ENCODE measurements around the gene RUNDC1. TPM values are rescaled to one million over a fixed set of nuclear protein-coding genes. Genes with fewer than 3 reads are reported as not detected.

Gene RUNDC1
- 8.7 and 12.2 TPM in 2 replicates for total RNA-seq

DNA sequence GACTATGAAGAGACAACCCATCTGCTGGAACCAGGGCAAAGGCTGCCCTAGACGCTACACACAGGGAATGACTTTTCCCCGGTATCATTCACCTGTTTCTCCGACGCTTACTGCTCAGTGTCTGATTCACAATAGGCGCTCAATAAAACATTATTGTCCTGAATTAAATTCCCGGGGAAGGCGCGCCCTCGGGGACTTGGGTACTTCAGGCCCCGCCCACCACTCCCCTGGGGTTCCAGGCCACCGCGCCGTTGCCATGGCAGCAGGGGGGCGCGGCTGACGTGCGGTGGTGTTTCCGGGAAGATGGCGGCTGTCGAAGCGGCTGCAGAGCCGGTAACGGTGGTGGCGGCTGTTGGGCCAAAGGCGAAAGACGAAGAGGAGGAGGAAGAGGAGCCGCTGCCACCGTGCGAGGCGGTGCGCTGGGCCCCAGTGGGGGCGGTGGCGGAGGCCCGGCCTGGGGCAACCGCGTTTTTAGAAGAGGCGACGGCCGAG, at the start of gene RUNDC1:
Gene RUNDC1, plus strand, starts transcription at position 292 of the 492 bp plus-strand sequence. Its CDS starts 12 bp downstream, at position 304.

DNA sequence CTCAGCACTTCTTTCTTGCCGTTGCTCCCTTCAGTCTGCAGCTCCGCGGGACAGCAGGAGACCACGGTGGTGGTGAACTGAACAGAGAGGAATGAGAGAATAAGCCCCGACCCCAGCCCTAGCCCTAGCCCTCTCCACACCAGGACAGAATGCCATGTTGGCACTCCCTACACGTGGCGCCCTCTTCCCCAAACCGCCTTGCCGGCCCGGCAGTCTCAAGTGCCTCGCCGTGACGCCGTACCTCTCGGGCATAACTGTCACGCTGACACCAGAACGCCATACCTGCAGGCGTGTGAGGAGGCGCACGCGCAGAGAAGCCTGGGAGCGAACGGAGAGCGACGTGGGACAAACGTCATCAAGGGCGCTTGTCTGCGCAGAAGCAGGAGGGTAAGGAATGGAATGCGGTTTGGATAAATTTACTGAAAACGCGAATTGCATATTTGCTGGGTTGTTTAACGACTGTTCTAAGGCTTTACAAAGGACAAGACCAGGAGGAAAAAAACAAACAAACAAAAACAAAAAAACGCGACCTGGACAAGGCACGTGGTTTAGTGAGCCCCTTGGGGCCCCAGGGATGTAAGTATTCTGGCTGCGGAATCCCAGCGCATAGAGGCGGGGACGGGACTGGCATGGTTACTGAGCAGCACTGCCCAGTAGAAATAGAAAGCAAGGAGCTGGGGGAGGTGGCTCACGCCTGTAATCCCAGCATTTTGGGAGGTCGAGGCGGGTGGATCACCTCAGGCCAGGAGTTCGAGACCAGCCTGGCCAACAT, 16.0 kb upstream of the RUNDC1 start, which contains the start of gene AARSD1:
Gene AARSD1, minus strand, starts transcription at position 294 of the 772 bp plus-strand sequence. Its CDS starts 14 bp downstream, at position 280.

DNA sequence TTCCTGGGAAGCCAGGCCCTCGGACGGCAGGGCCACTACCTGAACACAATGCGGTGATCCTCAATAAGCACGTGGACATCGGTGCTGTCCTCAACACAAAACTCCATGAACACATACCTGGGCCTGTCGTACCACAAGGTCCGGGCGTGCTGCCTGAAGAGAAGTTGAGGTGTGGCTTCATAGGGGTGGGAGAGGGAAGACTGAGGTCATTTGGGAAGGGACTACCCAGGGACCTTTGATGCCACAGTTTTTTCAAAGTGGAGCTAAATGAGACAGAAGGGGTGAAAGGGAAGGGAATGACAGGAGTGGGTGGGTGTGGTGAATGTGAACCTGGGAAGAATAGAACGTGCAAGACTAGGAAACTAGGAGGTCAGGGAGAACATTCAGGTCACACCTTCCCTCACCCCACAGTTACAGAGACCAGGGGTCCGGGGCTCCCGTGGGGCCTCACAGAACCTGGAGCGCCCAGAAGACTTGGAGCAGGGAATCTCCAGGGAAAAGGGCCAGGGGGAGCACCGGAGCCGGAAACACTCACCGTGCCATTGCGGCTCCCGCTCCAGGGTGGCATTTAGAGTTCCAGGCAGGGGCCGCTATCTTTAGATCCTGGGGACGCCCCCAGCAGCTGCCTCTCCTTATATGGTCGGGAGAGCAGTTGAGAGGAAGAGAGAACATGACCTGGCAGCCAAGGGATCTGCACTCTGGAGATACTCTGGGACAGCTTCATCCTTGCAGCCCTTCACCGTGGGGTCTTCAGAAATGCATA, 673 bp upstream of the RUNDC1 start, which contains the start of gene PTGES3L:
Gene PTGES3L, minus strand, starts transcription at position 570 of the 763 bp plus-strand sequence. Its CDS starts 27 bp downstream, at position 543.

DNA sequence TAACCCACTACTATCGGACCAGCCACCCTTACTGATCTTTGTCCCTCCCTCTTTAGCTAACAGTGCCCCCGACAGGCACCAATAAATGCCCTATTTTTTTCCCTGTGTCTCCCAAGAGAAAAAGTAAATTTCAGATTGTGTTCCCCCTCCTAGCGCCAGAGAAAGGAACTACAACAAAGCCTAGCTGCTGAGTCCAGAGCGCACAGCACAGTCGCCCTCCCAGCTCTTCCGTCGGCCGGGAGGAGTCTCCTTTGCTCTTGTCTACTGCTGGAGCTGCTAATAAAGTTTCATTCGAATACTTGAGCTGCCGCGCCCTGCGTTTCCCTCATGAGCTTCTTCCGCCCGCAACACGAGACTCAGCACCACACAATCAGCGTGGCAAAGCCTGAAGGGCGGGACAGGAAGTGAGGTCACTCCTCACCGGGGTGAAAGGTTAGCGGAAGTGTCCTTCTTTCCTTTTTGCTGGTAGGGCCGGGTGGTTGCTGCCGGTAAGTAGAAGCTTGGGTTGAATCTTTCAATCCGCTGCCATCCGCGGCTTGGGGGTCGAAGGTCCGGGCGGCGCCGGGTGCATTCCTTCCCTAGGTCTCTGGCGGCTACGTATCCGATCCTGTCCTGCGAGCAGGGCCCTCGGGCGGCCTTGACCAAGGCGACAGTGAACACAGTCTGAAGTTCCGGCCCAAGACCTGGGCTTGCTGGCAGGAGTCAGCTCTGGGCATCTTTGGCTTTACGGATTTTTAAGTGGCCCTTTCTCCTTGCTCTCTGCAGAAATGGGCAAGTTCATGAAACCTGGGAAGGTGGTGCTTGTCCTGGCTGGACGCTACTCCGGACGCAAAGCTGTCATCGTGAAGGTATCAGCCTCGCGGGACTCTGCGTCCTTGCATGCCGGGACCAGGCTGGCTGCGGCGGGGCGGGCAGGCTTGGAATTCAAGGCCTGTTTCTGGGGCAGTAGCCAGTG, 17.9 kb downstream of the RUNDC1 start, which contains the start of gene RPL27:
Gene RPL27, plus strand, starts transcription at position 436 of the 955 bp plus-strand sequence. Its CDS starts 332 bp downstream, at position 768.

DNA sequence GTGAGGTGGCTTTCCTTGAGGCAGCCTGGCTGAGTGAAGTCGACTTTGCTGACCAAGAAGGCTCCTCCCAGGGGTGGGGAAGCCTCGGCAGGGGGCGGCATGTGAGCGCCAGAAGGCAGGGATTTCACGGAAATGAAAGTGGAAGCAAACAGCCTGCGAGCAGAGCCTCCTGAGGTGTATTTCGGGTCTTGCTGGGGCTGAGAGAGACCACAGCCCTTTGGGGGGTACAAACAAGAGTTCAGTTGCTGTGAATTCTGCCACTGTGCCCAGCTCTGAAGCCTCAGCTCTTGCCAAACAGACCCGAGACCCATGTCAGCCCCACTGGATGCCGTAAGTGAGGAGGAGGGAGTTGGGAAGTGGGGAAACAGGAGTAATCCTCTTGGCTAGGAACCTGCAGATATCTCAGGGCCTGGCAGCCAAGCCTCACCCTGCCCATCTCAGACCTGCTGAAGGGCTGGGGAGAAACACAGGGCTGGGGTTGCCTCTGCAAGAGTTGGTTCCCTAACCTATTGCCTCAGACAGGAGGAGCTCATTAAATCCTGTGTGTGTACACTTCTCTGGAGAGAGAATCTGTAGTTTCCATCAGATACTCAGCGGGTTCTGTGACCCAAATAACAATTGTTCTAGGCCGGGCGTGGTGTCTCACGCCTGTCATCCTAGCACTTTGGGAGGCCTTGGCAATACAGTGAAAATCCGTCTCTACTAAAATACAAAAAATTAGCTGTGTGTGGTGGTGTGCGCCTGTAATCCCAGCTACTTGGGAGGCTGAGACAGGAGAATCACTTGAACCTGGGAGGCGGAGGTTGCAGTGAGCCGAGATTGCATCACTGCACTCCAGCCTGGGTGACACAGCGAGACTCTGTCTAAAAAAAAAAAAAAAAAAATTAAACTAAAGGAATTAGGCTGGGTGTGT, 26.5 kb downstream of the RUNDC1 start, which contains the start of gene IFI35:
Gene IFI35, plus strand, starts transcription at position 146 of the 913 bp plus-strand sequence. Its CDS starts 164 bp downstream, at position 310.

DNA sequence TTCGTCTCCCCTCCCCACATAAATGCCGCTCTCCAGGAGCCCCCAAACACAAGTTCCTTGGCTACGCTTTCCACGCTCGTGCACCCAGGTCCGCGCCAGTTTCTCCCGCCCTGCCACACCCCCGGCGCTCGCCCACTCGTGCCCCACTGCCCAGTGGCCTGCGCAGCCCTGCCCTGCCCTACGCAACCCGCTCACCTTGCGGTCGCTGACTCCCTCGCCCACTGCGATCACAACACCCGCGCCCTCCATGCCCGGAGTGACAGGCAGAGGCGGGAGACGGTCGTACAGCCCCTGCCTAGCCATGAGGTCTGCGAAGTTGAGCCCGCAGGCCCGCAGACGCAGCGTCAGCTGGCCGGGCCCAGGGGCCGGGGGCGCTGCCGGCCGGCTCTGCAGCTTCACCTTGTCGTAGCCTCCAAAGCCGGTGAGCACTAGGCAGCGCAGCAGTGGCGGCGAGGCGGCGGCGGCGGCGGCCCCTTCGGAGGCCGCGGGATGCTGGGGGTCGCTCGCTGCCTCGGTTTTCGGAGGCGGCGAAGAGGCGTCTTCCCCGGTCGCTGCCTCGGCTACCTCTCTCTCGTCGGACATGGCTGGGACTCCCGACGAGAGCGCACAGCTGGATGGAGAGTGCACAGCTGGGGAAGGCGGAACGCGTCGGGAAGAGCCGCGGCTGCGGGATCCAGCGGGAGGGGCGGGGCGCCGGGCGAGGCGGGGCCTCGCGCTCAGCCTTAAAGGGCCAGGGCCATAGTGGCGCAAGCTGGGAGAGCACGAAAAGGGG, 41.6 kb downstream of the RUNDC1 start, which contains the start of gene VAT1:
Gene VAT1, minus strand, starts transcription at position 645 of the 772 bp plus-strand sequence. Its CDS starts 63 bp downstream, at position 582.

DNA sequence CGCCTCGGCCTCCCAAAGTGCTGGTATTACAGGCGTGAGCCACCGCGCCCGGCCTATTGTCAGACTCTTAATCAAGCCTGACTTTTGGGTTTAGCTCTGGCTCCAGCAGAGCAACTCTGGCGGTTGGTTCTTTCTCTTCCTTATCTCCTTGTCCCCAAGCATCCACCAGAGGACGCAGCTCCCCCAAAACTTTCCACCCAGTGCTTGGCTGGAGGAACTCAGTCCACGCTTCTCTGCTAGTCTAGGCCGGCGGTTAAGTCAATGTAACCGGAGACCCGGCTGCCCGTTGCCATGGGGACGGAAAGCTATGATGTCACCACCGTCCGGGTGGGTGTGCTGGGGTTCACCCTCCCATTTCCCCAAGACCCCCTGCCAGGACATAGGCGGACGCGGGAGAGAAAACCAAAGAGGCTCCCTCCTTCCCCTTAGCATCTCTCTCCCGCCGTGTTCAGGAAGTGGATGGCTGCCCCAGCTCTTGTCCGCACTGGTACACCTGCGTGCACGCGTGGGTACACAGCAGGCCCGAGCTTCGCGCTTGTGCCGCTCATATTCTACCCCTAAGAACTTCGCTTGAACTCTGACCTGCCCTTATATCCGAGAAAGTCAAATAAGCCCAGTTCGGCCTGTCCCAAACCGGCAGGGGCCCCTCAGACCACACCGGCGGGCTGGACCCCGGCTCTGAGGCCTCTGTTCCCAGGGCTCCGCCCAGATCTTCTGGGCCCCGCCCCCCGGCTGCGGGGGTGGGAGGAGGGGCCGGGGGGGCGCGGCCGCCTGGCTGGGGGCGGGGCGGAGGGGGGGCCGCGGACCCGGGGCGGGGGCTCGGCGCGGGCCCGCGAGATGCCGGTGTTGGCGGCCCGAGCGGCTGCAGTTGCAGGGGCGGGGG, 44.3 kb downstream of the RUNDC1 start, which contains the start of gene RND2:
Gene RND2, plus strand, starts transcription at position 825 of the 883 bp plus-strand sequence. CDS start 117 bp downstream, outside the sequence.

Other genes starting within 250 kb of the RUNDC1 start
- gene EZH1, start 235.5 kb upstream of the RUNDC1 start, total RNA-seq = 9.0 and 10.4 TPM in 2 replicates
- gene RAMP2, start 219.3 kb upstream of the RUNDC1 start, total RNA-seq = 0.49 TPM in 1 of 2 replicates, not detected in the other
- gene VPS25, start 207.1 kb upstream of the RUNDC1 start, total RNA-seq = 98.8 and 108 TPM in 2 replicates
- gene WNK4, start 200.0 kb upstream of the RUNDC1 start, total RNA-seq = 0.09 TPM in 1 of 2 replicates, not detected in the other
- 78.8 and 81.6 TPM in 2 replicates for gene COA3, start 181.9 kb upstream of the RUNDC1 start, total RNA-seq
- gene CNTD1, start 181.7 kb upstream of the RUNDC1 start, total RNA-seq = 0.07 TPM in 1 of 2 replicates, not detected in the other
- 76.7 and 84.6 TPM in 2 replicates for gene BECN1, start 156.3 kb upstream of the RUNDC1 start, total RNA-seq
- 122 and 130 TPM in 2 replicates for gene PSME3, start 147.2 kb upstream of the RUNDC1 start, total RNA-seq
- gene AOC2, start 136.0 kb upstream of the RUNDC1 start, total RNA-seq = 0.14 and 0.92 TPM in 2 replicates
- under 0.01 and 0.07 TPM in 2 replicates for gene AOC3, start 129.4 kb upstream of the RUNDC1 start, total RNA-seq
- gene G6PC1, start 79.8 kb upstream of the RUNDC1 start, total RNA-seq = not detected in 2 replicates
- 29.7 and 38.9 TPM in 2 replicates for gene AARSD1, start 16.1 kb upstream of the RUNDC1 start, total RNA-seq
- gene PTGES3L, start 485 bp upstream of the RUNDC1 start, total RNA-seq = 0.28 and 0.49 TPM in 2 replicates
- gene RPL27, start 17.9 kb downstream of the RUNDC1 start, total RNA-seq = 1,265 and 2,388 TPM in 2 replicates
- gene IFI35, start 26.2 kb downstream of the RUNDC1 start, total RNA-seq = 3.0 and 4.9 TPM in 2 replicates
- gene VAT1, start 41.8 kb downstream of the RUNDC1 start, total RNA-seq = 96.8 and 127 TPM in 2 replicates
- gene RND2, start 44.7 kb downstream of the RUNDC1 start, total RNA-seq = under 0.01 and 0.21 TPM in 2 replicates
- 17.7 and 20.7 TPM in 2 replicates for gene BRCA1, start 144.8 kb downstream of the RUNDC1 start, total RNA-seq
- gene NBR1, start 190.6 kb downstream of the RUNDC1 start, total RNA-seq = 35.2 and 49.7 TPM in 2 replicates
- gene TMEM106A, start 231.3 kb downstream of the RUNDC1 start, total RNA-seq = 0.70 and 0.85 TPM in 2 replicates
- gene CCDC200, start 248.1 kb downstream of the RUNDC1 start, total RNA-seq = not detected in 2 replicates

Measured in airway epithelial cell (primary cell).